Endothelial cell of umbilical vein (primary cell): Measurements from ENCODE around the gene AMZ1. TPM values are rescaled to one million over a fixed set of nuclear protein-coding genes. Genes with fewer than 3 reads are reported as not detected.

Experiments
- BruUV-seq: library from RNA; stranded (reverse); fragments of 400-500 nt; replicated peaks from 2 replicates; lab custom pipeline; 2021; lab: Mats Ljungman, UMichigan
- CTCF ChIA-PET: fragments of 300-600, 350-600 bp; sonication (Branson Sonifier 250); formaldehyde crosslinking; loops from one replicate; lab custom pipeline; 2021; ENCODE audit warnings: antibody characterized with exemption, inconsistent platforms; lab: Charles Lee
- POLR2A ChIA-PET: fragments of 300-600, 350-600 bp; sonication (Branson Sonifier 250); formaldehyde crosslinking; loops from one replicate; lab custom pipeline; 2021; ENCODE audit warnings: antibody characterized with exemption, inconsistent platforms; lab: Charles Lee
- DNase-seq: peaks from one replicate; pipeline ENCODE4 v3.0.0-alpha.2; 2011; ENCODE audit warnings: low read depth, low spot score
- FAIRE-seq: peaks from 2 replicates; lab custom pipeline; 2011; peaks lifted over from hg19 to GRCh38; lab: Jason Lieb, UNC
- H2AFZ ChIP-seq: 2 replicates; pipeline ENCODE4 v1.6.0; 2012; ENCODE audit warnings: low read depth, low read length, control low read depth, inconsistent platforms
- H3K27ac ChIP-seq: 2 replicates; pipeline ENCODE4 v1.5.1; 2011; ENCODE audit warnings: low read depth, mild to moderate bottlenecking, control low read depth, low read length, moderate library complexity; ENCODE audit not compliant: insufficient read depth
- H3K27me3 ChIP-seq, 2 experiments: 2 replicates each; pipeline versions ENCODE4 v1.6.0 to v1.6.1; 2011; ENCODE audit warnings: low read length in 2 of 2, mixed read lengths in 1 of 2; ENCODE audit not compliant: control insufficient read depth in 2 of 2, insufficient read depth in 2 of 2
- H3K36me3 ChIP-seq, 2 experiments: 2 replicates in 1 of 2; 3 replicates in 1 of 2; pipeline ENCODE4 v1.5.1; 2011; ENCODE audit warnings: low read length in 2 of 2, mild to moderate bottlenecking in 1 of 2, moderate library complexity in 1 of 2; ENCODE audit not compliant: control insufficient read depth in 2 of 2, insufficient read depth in 2 of 2; ENCODE audit errors: extremely low read depth in 1 of 2
- H3K4me1 ChIP-seq: 3 replicates; pipeline ENCODE4 v1.5.1; 2011; ENCODE audit warnings: mild to moderate bottlenecking, low read length; ENCODE audit not compliant: control insufficient read depth, insufficient read depth; ENCODE audit errors: extremely low read depth
- H3K4me2 ChIP-seq: 2 replicates; pipeline ENCODE4 v1.6.1; 2011; ENCODE audit warnings: low read length, control low read depth, mixed read lengths; ENCODE audit not compliant: insufficient read depth
- H3K4me3 ChIP-seq, 3 experiments: fragments of 200-600 bp in 1 of 3; sonication (generic), shearing (Covaris generic) in 1 of 3; replicated peaks in 1 of 3; 2 replicates each; pipeline ENCODE4 v1.5.1; 2011 to 2016; ENCODE audit warnings: control low read depth in 3 of 3, low read length in 3 of 3, mild to moderate bottlenecking in 2 of 3, inconsistent platforms in 1 of 3, low read depth in 1 of 3, moderate library complexity in 1 of 3; ENCODE audit not compliant: insufficient read depth in 1 of 3
- H3K79me2 ChIP-seq: 2 replicates; pipeline ENCODE4 v1.6.0; 2012; ENCODE audit warnings: low read length, inconsistent platforms; ENCODE audit not compliant: control insufficient read depth, insufficient read depth
- H3K9ac ChIP-seq: replicated peaks from 2 replicates; pipeline ENCODE3; 2011; ENCODE audit warnings: low read length, control low read depth; ENCODE audit not compliant: insufficient read depth; ENCODE audit errors: extremely low read depth
- H3K9me1 ChIP-seq: replicated peaks from 3 replicates; pipeline ENCODE4 v1.6.0; 2011; ENCODE audit warnings: mild to moderate bottlenecking, low read length; ENCODE audit not compliant: control insufficient read depth, insufficient read depth; ENCODE audit errors: extremely low read depth
- H3K9me3 ChIP-seq: replicated peaks from 2 replicates; pipeline ENCODE4 v1.5.1; 2012; ENCODE audit warnings: low read length, inconsistent platforms; ENCODE audit not compliant: control insufficient read depth, insufficient read depth
- H4K20me1 ChIP-seq: replicated peaks from 2 replicates; pipeline ENCODE3; 2011; ENCODE audit warnings: mild to moderate bottlenecking, low read length; ENCODE audit not compliant: control insufficient read depth, insufficient read depth; ENCODE audit errors: extremely low read depth
- EZH2 ChIP-seq: IDR thresholded peaks from 2 replicates; pipeline ENCODE4 v1.6.1; 2012; ENCODE audit warnings: borderline replicate concordance, low read depth, mild to moderate bottlenecking, moderate library complexity, low read length, inconsistent platforms; ENCODE audit not compliant: severe bottlenecking
- JUN ChIP-seq: IDR thresholded peaks from 2 replicates; pipeline ENCODE4 v1.6.1; 2011; ENCODE audit warnings: borderline replicate concordance, low read depth; ENCODE audit not compliant: insufficient read length, insufficient read depth
- POLR2A ChIP-seq: IDR thresholded peaks from 2 replicates; pipeline ENCODE4 v1.6.1; 2012; ENCODE audit warnings: low read depth, mild to moderate bottlenecking, control low read depth, low read length
- dilution Hi-C: fragments of 300-500 bp; cut with MboI; formaldehyde crosslinking; loops from one replicate; pipeline ENCODE4 v1.15.0; 2019; ENCODE audit warnings: low sequenced_read_pairs; ENCODE audit not compliant: extremely low pct_ligation_motif_present
- intact Hi-C: fragments of 100-400 bp; cut with micrococcal nuclease; formaldehyde crosslinking; loops from one replicate; pipeline ENCODE4 v1.10.0; 2022
- polyA plus RNA-seq, 4 experiments: library from polyadenylated mRNA; depleted of rRNA in 3 of 4; stranded (reverse) in 3 of 4; unstranded in 1 of 4; fragments of >200 nt; gene quantifications; 2 replicates each; pipeline versions ENCODE4 v1.2.1 to v1.2.3, GENCODE V29; 2011 to 2012; ENCODE audit warnings: missing spikeins in 1 of 4
- total RNA-seq: library from RNA; stranded (reverse); gene quantifications from 2 replicates; pipeline ENCODE4 v1.2.3, GENCODE V29; 2021
- TF ChIP-seq, protein P1 (sequence below): IDR thresholded peaks from 2 replicates; pipeline ENCODE4 v1.6.1; 2011; ENCODE audit not compliant: insufficient read depth, insufficient read length
- TF ChIP-seq, protein P2 (sequence below), 2 donors: IDR thresholded peaks; 1 replicate in 1 of 2; 2 replicates in 1 of 2; pipeline ENCODE4 v1.5.1; 2011; ENCODE audit warnings: low read length in 2 of 2, mild to moderate bottlenecking in 2 of 2, moderate library complexity in 2 of 2, control low read depth in 1 of 2, inconsistent platforms in 1 of 2, low read depth in 1 of 2; ENCODE audit not compliant: insufficient read depth in 1 of 2; ENCODE audit errors: extremely low read depth in 1 of 2

The AMZ1 gene
- total and polyA plus RNA-seq, 2 donors (not counting 3 experiments of a cell fraction or from before 2014, with no cell fraction given), result not detected

DNA sequence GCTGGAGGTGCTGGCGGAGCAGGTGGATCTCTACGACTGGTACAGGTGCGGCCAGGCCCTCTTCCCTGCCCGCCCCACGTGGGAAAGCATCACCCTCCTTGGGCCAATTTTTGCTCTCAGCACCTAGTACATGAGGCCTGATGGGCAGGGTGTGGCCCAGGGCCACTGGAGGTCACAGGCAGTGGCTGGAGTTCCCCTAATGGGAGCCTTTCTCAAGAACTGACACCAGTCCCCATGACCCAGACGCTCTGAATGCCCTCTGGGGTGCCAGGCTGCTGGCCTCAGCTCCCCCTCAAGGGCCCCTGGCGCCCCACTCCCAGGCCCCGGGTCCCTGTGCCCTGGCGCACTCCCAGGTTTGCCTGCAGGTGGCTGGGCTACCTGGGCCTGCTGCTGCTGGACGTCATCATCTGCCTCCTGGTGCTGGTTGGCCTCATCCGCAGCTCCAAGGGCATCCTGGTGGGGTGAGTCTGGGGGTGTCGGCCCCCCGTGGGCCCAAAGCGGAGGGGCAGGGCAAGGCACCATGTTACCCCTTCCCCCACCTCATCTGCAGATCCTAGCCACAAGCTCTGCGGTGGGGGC lies 40.3 kb upstream of the AMZ1 start:
- ChIA-PET CTCF (no interaction called here), POLR2A (no interaction called here)
- BruUV-seq, result no TSS peak
- no peak overlapping the region for H3K4me2 ChIP-seq
- no peaks in the 10 kb centered on the region for H3K27me3 ChIP-seq
- FAIRE-seq (no peak), DNase-seq (no peak)
- TF ChIP-seq JUN (no peak), EZH2 (no peak), POLR2A (no peak)
- TF ChIP-seq, protein P1, sequence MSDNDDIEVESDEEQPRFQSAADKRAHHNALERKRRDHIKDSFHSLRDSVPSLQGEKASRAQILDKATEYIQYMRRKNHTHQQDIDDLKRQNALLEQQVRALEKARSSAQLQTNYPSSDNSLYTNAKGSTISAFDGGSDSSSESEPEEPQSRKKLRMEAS, result no peak
- TF ChIP-seq, protein P2, sequence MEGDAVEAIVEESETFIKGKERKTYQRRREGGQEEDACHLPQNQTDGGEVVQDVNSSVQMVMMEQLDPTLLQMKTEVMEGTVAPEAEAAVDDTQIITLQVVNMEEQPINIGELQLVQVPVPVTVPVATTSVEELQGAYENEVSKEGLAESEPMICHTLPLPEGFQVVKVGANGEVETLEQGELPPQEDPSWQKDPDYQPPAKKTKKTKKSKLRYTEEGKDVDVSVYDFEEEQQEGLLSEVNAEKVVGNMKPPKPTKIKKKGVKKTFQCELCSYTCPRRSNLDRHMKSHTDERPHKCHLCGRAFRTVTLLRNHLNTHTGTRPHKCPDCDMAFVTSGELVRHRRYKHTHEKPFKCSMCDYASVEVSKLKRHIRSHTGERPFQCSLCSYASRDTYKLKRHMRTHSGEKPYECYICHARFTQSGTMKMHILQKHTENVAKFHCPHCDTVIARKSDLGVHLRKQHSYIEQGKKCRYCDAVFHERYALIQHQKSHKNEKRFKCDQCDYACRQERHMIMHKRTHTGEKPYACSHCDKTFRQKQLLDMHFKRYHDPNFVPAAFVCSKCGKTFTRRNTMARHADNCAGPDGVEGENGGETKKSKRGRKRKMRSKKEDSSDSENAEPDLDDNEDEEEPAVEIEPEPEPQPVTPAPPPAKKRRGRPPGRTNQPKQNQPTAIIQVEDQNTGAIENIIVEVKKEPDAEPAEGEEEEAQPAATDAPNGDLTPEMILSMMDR (IDR thresholded peaks at IDR 0.05; ENCODE audit: extremely low read depth in 1 of 2, insufficient read depth in 1 of 2, low read depth in 1 of 2, low read length in 2 of 2), result no peak
- no peak overlapping the region for H3K9ac ChIP-seq
- no peaks in the 10 kb centered on the region for H4K20me1 ChIP-seq
- H3K36me3 ChIP-seq, result peaks cover 15 to 35% of the 10 kb centered on the region in 2 experiments
- no peak overlapping the region for H3K4me3 ChIP-seq
- no peaks in the 10 kb centered on the region for H3K9me3 ChIP-seq
- H3K4me1 ChIP-seq, result peaks cover 25% of the 10 kb centered on the region
- dilution Hi-C loops (no loop called here), intact Hi-C loops (no loop called here)
- peaks cover 34% of the 10 kb centered on the region for H3K79me2 ChIP-seq
- H2AFZ ChIP-seq, result no peak overlapping the region
- no peaks in the 10 kb centered on the region for H3K9me1 ChIP-seq
- H3K27ac ChIP-seq, result no peak overlapping the region
